ENCODE data around the gene ELMO1. TPM values are rescaled to one million over a fixed set of nuclear protein-coding genes. Genes with fewer than 3 reads are reported as not detected.

ELMO1 gene
- total RNA-seq, 1 donor from 2014 or later = 66.1 TPM

- TF ChIP-seq CTCF (IDR thresholded peaks at IDR 0.05; ENCODE audit: unreplicated experiment) = no peak
- H3K4me1 Mint-ChIP-seq (ENCODE audit: low read depth) = peaks cover 19% of the 10 kb centered on the region
- no peak for DNase-seq (ENCODE audit: low spot score, unreplicated experiment)
- no peaks in the 10 kb centered on the region for H3K27me3 Mint-ChIP-seq
- peaks cover 5% of the 10 kb centered on the region for H3K9me3 Mint-ChIP-seq (ENCODE audit: low read depth)
- no peak overlapping the region for H3K27ac Mint-ChIP-seq
- no peak overlapping the region for H3K4me3 Mint-ChIP-seq (ENCODE audit: low read depth)
- H3K36me3 Mint-ChIP-seq (ENCODE audit: insufficient read depth) = peaks cover 14% of the 10 kb centered on the region
Observed at GRCh38 chr7:37194943-37195342, 253.7 kb downstream of the ELMO1 start.

DNA sequence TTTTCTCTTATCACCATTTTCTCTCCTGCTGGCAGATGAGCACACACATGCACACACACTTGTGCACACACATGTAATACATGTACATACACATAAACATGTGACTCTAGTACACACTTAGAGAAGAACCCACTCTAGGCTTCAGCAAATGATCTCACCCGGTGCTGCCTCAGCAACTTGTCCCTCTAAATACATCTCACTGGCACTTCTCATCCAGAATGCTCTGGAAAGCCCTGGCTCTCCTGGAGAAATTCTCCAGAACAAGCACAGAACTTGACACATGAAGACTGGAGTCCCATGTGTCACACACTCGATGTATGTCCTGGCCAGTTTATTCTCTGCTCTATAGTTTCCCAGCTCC lies 254.9 kb downstream of the ELMO1 start:
- Mint-ChIP-seq H3K27me3 (no peaks in the 10 kb centered on the region), H3K4me1 (ENCODE audit: low read depth) (peaks cover 18% of the 10 kb centered on the region), H3K36me3 (ENCODE audit: insufficient read depth) (peaks cover 15% of the 10 kb centered on the region), H3K4me3 (ENCODE audit: low read depth) (no peak overlapping the region), H3K27ac (peak overlapping the region; percentile 47), H3K9me3 (ENCODE audit: low read depth) (peaks cover 5% of the 10 kb centered on the region)
- no peak for DNase-seq (ENCODE audit: low spot score, unreplicated experiment)
- no peak for TF ChIP-seq CTCF (IDR thresholded peaks at IDR 0.05; ENCODE audit: unreplicated experiment)

GRCh38 chr7:37193087-37193774 lies 255.4 kb downstream of the ELMO1 start:
- Mint-ChIP-seq H3K27ac (peak overlapping the region; percentile 47), H3K4me3 (ENCODE audit: low read depth) (no peak overlapping the region), H3K27me3 (no peaks in the 10 kb centered on the region), H3K4me1 (ENCODE audit: low read depth) (peaks cover 15% of the 10 kb centered on the region), H3K36me3 (ENCODE audit: insufficient read depth) (peaks cover 15% of the 10 kb centered on the region), H3K9me3 (ENCODE audit: low read depth) (peaks cover 5% of the 10 kb centered on the region)
- DNase-seq (ENCODE audit: low spot score, unreplicated experiment) = no peak
- TF ChIP-seq CTCF (IDR thresholded peaks at IDR 0.05; ENCODE audit: unreplicated experiment) = no peak

- H3K27ac Mint-ChIP-seq = no peak overlapping the region
- H3K27me3 Mint-ChIP-seq = no peaks in the 10 kb centered on the region
- H3K4me1 Mint-ChIP-seq (ENCODE audit: low read depth) = peaks cover 8% of the 10 kb centered on the region
- H3K9me3 Mint-ChIP-seq (ENCODE audit: low read depth) = peaks cover 8% of the 10 kb centered on the region
- H3K4me3 Mint-ChIP-seq (ENCODE audit: low read depth) = no peak overlapping the region
- no peak for TF ChIP-seq CTCF (IDR thresholded peaks at IDR 0.05; ENCODE audit: unreplicated experiment)
- no peak for DNase-seq (ENCODE audit: low spot score, unreplicated experiment)
- peaks cover 18% of the 10 kb centered on the region for H3K36me3 Mint-ChIP-seq (ENCODE audit: insufficient read depth)
Observed at GRCh38 chr7:37191797-37192196, 256.9 kb downstream of the ELMO1 start.

DNA sequence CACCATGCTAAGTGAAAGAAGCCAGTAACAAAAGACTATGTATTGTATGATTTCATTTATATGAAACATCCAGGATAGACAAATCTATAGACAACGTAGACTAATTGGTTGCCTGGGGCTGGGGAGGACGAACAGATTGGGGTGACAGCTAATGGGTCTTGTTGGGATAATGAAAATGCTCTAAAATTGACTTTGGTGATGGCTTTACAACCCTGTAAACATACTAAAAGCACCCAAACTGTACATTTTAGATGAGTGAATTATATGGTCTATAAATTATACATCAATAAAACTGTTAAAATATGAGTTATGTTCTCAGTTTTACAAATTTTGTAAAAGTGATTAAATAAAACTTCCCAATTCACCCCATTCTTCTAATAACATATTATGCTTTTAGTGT lies 261.5 kb downstream of the ELMO1 start:
- Mint-ChIP-seq H3K27me3 (no peaks in the 10 kb centered on the region), H3K27ac (no peak overlapping the region), H3K4me3 (ENCODE audit: low read depth) (no peak overlapping the region), H3K4me1 (ENCODE audit: low read depth) (peaks cover 13% of the 10 kb centered on the region), H3K36me3 (ENCODE audit: insufficient read depth) (peaks cover 20% of the 10 kb centered on the region), H3K9me3 (ENCODE audit: low read depth) (peaks cover 12% of the 10 kb centered on the region)
- no peak for TF ChIP-seq CTCF (IDR thresholded peaks at IDR 0.05; ENCODE audit: unreplicated experiment)
- DNase-seq (ENCODE audit: low spot score, unreplicated experiment) = no peak
